ENCODE data around the gene CAST.

- TF ChIP-seq CTCF (IDR thresholded peaks at IDR 0.05): no peak
- no peak for TF ChIP-seq POLR2A (IDR thresholded peaks at IDR 0.05)
Measured at GRCh38 chr5:96772111-96772510, 109.9 kb downstream of the CAST start.
